CD14-positive monocyte (primary cell): ENCODE data around the gene CARM1. TPM values are rescaled to one million over a fixed set of nuclear protein-coding genes. Genes with fewer than 3 reads are reported as not detected.

Source experiments
- DNase-seq, 3 donors: peaks; one replicate each; pipeline ENCODE4 v3.0.0-alpha.2; 2011 to 2022
- H2AFZ ChIP-seq: 2 replicates; pipeline ENCODE4 v1.6.0; 2012; ENCODE audit warnings: mild to moderate bottlenecking, low read depth, low read length, inconsistent platforms; ENCODE audit not compliant: insufficient read depth, poor library complexity, severe bottlenecking
- H3K27ac ChIP-seq, 2 donors: 1 replicate in 1 of 2; 2 replicates in 1 of 2; pipeline ENCODE4 v1.5.1; 2012 to 2013; ENCODE audit warnings: low read length in 2 of 2, control low read depth in 1 of 2, inconsistent platforms in 1 of 2, low read depth in 1 of 2, mild to moderate bottlenecking in 1 of 2
- H3K27me3 ChIP-seq, 2 donors: one replicate each; pipeline versions ENCODE4 v1.6.0 to v1.6.1; 2011 to 2013; ENCODE audit warnings: low read length in 2 of 2; ENCODE audit not compliant: control insufficient read depth in 2 of 2, insufficient read depth in 2 of 2
- H3K36me3 ChIP-seq, 2 donors: replicated peaks in 1 of 2; 1 replicate in 1 of 2; 2 replicates in 1 of 2; pipeline versions ENCODE4 v1.5.1 to v1.6.1; 2012 to 2013; ENCODE audit warnings: low read length in 2 of 2, control low read depth in 1 of 2, inconsistent platforms in 1 of 2, mild to moderate bottlenecking in 1 of 2; ENCODE audit not compliant: insufficient read depth in 2 of 2, control insufficient read depth in 1 of 2
- H3K4me1 ChIP-seq, 2 donors: 1 replicate in 1 of 2; 2 replicates in 1 of 2; pipeline versions ENCODE4 v1.5.1 to v1.6.1; 2012 to 2013; ENCODE audit warnings: low read length in 2 of 2, control low read depth in 1 of 2, inconsistent platforms in 1 of 2, mild to moderate bottlenecking in 1 of 2, moderate library complexity in 1 of 2; ENCODE audit not compliant: insufficient read depth in 2 of 2, control insufficient read depth in 1 of 2
- H3K4me2 ChIP-seq: replicated peaks from 2 replicates; pipeline ENCODE3; 2012; ENCODE audit warnings: low read length, moderate library complexity, mild to moderate bottlenecking; ENCODE audit not compliant: poor library complexity, severe bottlenecking; ENCODE audit errors: extremely low read depth
- H3K4me3 ChIP-seq, 3 experiments: fragments of 200-600 bp in 1 of 3; sonication (generic) in 1 of 3; replicated peaks in 1 of 3; 1 replicate in 2 of 3; 2 replicates in 1 of 3; pipeline ENCODE4 v1.5.1; 2011 to 2013; ENCODE audit warnings: low read length in 3 of 3, mild to moderate bottlenecking in 3 of 3, control low read depth in 2 of 3, low read depth in 2 of 3, inconsistent platforms in 1 of 3, moderate library complexity in 1 of 3
- H3K79me2 ChIP-seq: 2 replicates; pipeline ENCODE4 v1.6.0; 2012; ENCODE audit warnings: mild to moderate bottlenecking, control low read depth, inconsistent platforms, low read length, moderate library complexity; ENCODE audit not compliant: insufficient read depth
- H3K9ac ChIP-seq: 2 replicates; pipeline ENCODE4 v1.6.0; 2017; ENCODE audit warnings: low read length, mild to moderate bottlenecking; ENCODE audit not compliant: insufficient read depth, poor library complexity, severe bottlenecking
- H3K9me3 ChIP-seq, 2 donors: replicated peaks in 1 of 2; 1 replicate in 1 of 2; 2 replicates in 1 of 2; pipeline versions ENCODE4 v1.5.1 to v1.6.1; 2012 to 2013; ENCODE audit warnings: low read length in 2 of 2, control low read depth in 1 of 2; ENCODE audit not compliant: control insufficient read depth in 1 of 2, insufficient read depth in 1 of 2
- H4K20me1 ChIP-seq: 2 replicates; pipeline ENCODE4 v1.6.0; 2012; ENCODE audit warnings: mild to moderate bottlenecking, low read length, control low read depth, moderate library complexity; ENCODE audit not compliant: insufficient read depth
- H3K27ac Mint-ChIP-seq, 7 donors: one replicate each; pipeline ENCODE4 v1.8.0; 2020; ENCODE audit warnings: mild to moderate bottlenecking in 7 of 7, mixed read lengths in 7 of 7, moderate library complexity in 6 of 7, inconsistent platforms in 2 of 7
- H3K27me3 Mint-ChIP-seq, 3 donors: one replicate each; pipeline ENCODE4 v1.8.0; 2021 to 2022; ENCODE audit warnings: low read depth in 3 of 3, mild to moderate bottlenecking in 3 of 3, mixed read lengths in 3 of 3, moderate library complexity in 3 of 3, inconsistent platforms in 1 of 3
- H3K36me3 Mint-ChIP-seq, 2 donors: one replicate each; pipeline ENCODE4 v1.8.0; 2020; ENCODE audit warnings: mixed read lengths in 2 of 2, inconsistent platforms in 1 of 2, mild to moderate bottlenecking in 1 of 2
- H3K4me1 Mint-ChIP-seq: one replicate; pipeline ENCODE4 v1.8.0; 2020; ENCODE audit warnings: mild to moderate bottlenecking, mixed read lengths
- H3K4me3 Mint-ChIP-seq, 2 donors: one replicate each; pipeline ENCODE4 v1.8.0; 2020; ENCODE audit warnings: mild to moderate bottlenecking in 2 of 2, mixed read lengths in 2 of 2, moderate library complexity in 1 of 2
- H3K9me3 Mint-ChIP-seq, 7 donors: one replicate each; pipeline ENCODE4 v1.8.0; 2020 to 2022; ENCODE audit warnings: mixed read lengths in 7 of 7, mild to moderate bottlenecking in 6 of 7, moderate library complexity in 6 of 7, inconsistent platforms in 2 of 7
- WGBS: methylation state at CpG from one replicate; pipeline ENCODE4 v1.1.5; 2013; ENCODE audit warnings: missing lambda C conversion rate; ENCODE audit not compliant: insufficient coverage; 5-methylcytosine and 5-hydroxymethylcytosine counted together
- intact Hi-C, 2 donors: fragments of 100-400 bp; cut with micrococcal nuclease; formaldehyde crosslinking; loops; one replicate each; pipeline versions ENCODE4 v1.15.0 to v1.15.1; 2023
- polyA plus RNA-seq, 3 donors: library from polyadenylated mRNA; depleted of rRNA in 1 of 3; unstranded in 2 of 3; stranded (reverse) in 1 of 3; fragments of 300-500 nt in 2 of 3; fragments of >200 nt in 1 of 3; fragmentation: Illumina TruSeq in 2 of 3; gene quantifications; 1 replicate in 2 of 3; 2 replicates in 1 of 3; pipeline ENCODE4 v1.2.3, GENCODE V29; 2012 to 2021
- TF ChIP-seq, protein P1 (sequence below): fragments of 200-600 bp; IDR thresholded peaks from one replicate; pipeline ENCODE4 v1.8.0; 2022; ENCODE audit warnings: antibody characterized with exemption, mild to moderate bottlenecking

The CARM1 gene
- polyA plus RNA-seq, 3 donors: 0.17 to 26.3 (median 0.29) TPM

GRCh38 chr19:10923260-10924112 is 52.1 kb downstream of the CARM1 start:
- no peak overlapping the region for H2AFZ ChIP-seq
- Mint-ChIP-seq H3K4me1 (peaks cover 11% of the 10 kb centered on the region), H3K4me3 (no peak overlapping the region)

GRCh38 chr19:10924597-10924996 is 53.2 kb downstream of the CARM1 start:
- H3K9me3 ChIP-seq: no peaks in the 10 kb centered on the region
- peaks cover 37 to 66% of the 10 kb centered on the region in 2 donors for H3K36me3 Mint-ChIP-seq
- no peaks in the 10 kb centered on the region for H3K27me3 ChIP-seq
- peaks cover 27% of the 10 kb centered on the region for H3K79me2 ChIP-seq
- no peak for DNase-seq
- H2AFZ ChIP-seq: no peak overlapping the region
- peaks cover 48 to 57% of the 10 kb centered on the region in 2 donors for H3K36me3 ChIP-seq
- peaks cover 0 to 3% (median 0%) of the 10 kb centered on the region in 3 donors for H3K27me3 Mint-ChIP-seq
- H3K4me2 ChIP-seq: no peak overlapping the region
- intact Hi-C loops: loop anchor here in 1 of 2 donors (10.0 kb wide), 1 partner anchor 50 kb away; the partner anchor contains the start of gene CARM1
- no peak overlapping the region for H3K4me3 ChIP-seq
- H3K27ac Mint-ChIP-seq: peak overlapping the region in 2 of 7 donors; percentile 46 to 52
- TF ChIP-seq, protein P1, sequence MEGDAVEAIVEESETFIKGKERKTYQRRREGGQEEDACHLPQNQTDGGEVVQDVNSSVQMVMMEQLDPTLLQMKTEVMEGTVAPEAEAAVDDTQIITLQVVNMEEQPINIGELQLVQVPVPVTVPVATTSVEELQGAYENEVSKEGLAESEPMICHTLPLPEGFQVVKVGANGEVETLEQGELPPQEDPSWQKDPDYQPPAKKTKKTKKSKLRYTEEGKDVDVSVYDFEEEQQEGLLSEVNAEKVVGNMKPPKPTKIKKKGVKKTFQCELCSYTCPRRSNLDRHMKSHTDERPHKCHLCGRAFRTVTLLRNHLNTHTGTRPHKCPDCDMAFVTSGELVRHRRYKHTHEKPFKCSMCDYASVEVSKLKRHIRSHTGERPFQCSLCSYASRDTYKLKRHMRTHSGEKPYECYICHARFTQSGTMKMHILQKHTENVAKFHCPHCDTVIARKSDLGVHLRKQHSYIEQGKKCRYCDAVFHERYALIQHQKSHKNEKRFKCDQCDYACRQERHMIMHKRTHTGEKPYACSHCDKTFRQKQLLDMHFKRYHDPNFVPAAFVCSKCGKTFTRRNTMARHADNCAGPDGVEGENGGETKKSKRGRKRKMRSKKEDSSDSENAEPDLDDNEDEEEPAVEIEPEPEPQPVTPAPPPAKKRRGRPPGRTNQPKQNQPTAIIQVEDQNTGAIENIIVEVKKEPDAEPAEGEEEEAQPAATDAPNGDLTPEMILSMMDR: no peak
- peaks cover 5% of the 10 kb centered on the region for H4K20me1 ChIP-seq
- H3K27ac ChIP-seq: no peak overlapping the region
- no peaks in the 10 kb centered on the region for H3K9me3 Mint-ChIP-seq
- WGBS: 89% methylated on average over 11 of the region's 13 CpGs
- H3K4me1 ChIP-seq: peaks cover 14 to 17% of the 10 kb centered on the region in 2 donors
- H3K9ac ChIP-seq: no peak overlapping the region
- no peak overlapping the region for H3K4me3 Mint-ChIP-seq
- H3K4me1 Mint-ChIP-seq: peaks cover 16% of the 10 kb centered on the region

More at GRCh38 chr19:10923260-10924112, 52.1 kb downstream of the CARM1 start:
- Histone ChIP-seq H4K20me1 (no peaks in the 10 kb centered on the region), H3K9me3 (no peaks in the 10 kb centered on the region), H3K4me1 (peaks cover 9 to 12% of the 10 kb centered on the region in 2 donors), H3K79me2 (peaks cover 15% of the 10 kb centered on the region), H3K27ac (no peak overlapping the region), H3K4me2 (no peak overlapping the region), H3K9ac (no peak overlapping the region), H3K4me3 (no peak overlapping the region), H3K27me3 (no peaks in the 10 kb centered on the region), H3K36me3 (peaks cover 53 to 68% of the 10 kb centered on the region in 2 donors)
- Mint-ChIP-seq H3K9me3 (no peaks in the 10 kb centered on the region), H3K27ac (peak overlapping the region in 1 of 7 donors; percentile 18), H3K27me3 (peaks cover 0 to 3% (median 0%) of the 10 kb centered on the region in 3 donors), H3K36me3 (peaks cover 44 to 70% of the 10 kb centered on the region in 2 donors)
- intact Hi-C loops: loop anchor here in 1 of 2 donors (10.0 kb wide), 1 partner anchor 49 kb away; the partner anchor contains the start of gene CARM1
- TF ChIP-seq, protein P1: no peak
- 96% methylated on average over 23 of the region's 29 CpGs for WGBS
- no peak for DNase-seq
